ENCODE data around the gene CLRN3. TPM values are rescaled to one million over a fixed set of nuclear protein-coding genes. Genes with fewer than 3 reads are reported as not detected.

Gene CLRN3
- total and polyA plus RNA-seq, 2 donors (not counting 1 experiment from before 2014, with no cell fraction given) = not detected

- H3K27me3 ChIP-seq (replicated peaks in 1 of 4; ENCODE audit: control extremely low read depth in 1 of 4, control insufficient read depth in 3 of 4, insufficient read depth in 4 of 4, low read length in 3 of 4) = peaks cover 0 to 3% (median 0%) of the 10 kb centered on the region in 4 experiments
- Mint-ChIP-seq H3K27ac (no peak overlapping the region), H3K4me3 (no peak overlapping the region), H3K9me3 (ENCODE audit: insufficient read depth) (no peaks in the 10 kb centered on the region), H3K27me3 (no peaks in the 10 kb centered on the region), H3K4me1 (peaks cover 19% of the 10 kb centered on the region)
- DNase-seq (no peak), ATAC-seq (ENCODE audit: low read depth) (no peak)
- H3K27ac ChIP-seq (ENCODE audit: low read length in 2 of 2) = no peak overlapping the region
- H3K9ac ChIP-seq (ENCODE audit: low read length) = no peak overlapping the region
- 84% methylated on average over 4 of the region's 4 CpGs for WGBS (ENCODE audit: insufficient coverage)
- peaks cover 17 to 22% of the 10 kb centered on the region in 2 donors for H3K4me1 ChIP-seq (ENCODE audit: control insufficient read depth in 2 of 2, insufficient read depth in 2 of 2, low read length in 2 of 2)
- no peak overlapping the region for H2AFZ ChIP-seq (ENCODE audit: insufficient read depth, low read depth, low read length, poor library complexity, severe bottlenecking)
- intact Hi-C loops (cut with micrococcal nuclease) = no loop called here
- no peaks in the 10 kb centered on the region for H3K79me2 ChIP-seq (ENCODE audit: control insufficient read depth, insufficient read depth, low read length)
- ChIA-PET POLR2A (no interaction called here), CTCF (no interaction called here)
- H3K4me3 ChIP-seq (ENCODE audit: control extremely low read depth in 1 of 5, extremely low read depth in 1 of 5, insufficient read depth in 1 of 5, low read depth in 2 of 5, low read length in 4 of 5) = no peak overlapping the region
- no peak for TF ChIP-seq CTCF (IDR thresholded peaks at IDR 0.05)
- TF ChIP-seq EZH2 (IDR thresholded peaks at IDR 0.05; ENCODE audit: borderline replicate concordance, insufficient read depth, low read depth, low read length, poor library complexity, severe bottlenecking) = no peak
- no peaks in the 10 kb centered on the region for H3K9me3 ChIP-seq (ENCODE audit: control extremely low read depth in 1 of 3, control insufficient read depth in 2 of 3, insufficient read depth in 1 of 3, low read length in 2 of 3)
- no peaks in the 10 kb centered on the region for H3K36me3 ChIP-seq (replicated peaks in 1 of 2; ENCODE audit: control extremely low read depth in 1 of 2, control insufficient read depth in 1 of 2, extremely low read depth in 1 of 2, insufficient read depth in 2 of 2, low read length in 1 of 2)
- no peak overlapping the region for H3K4me2 ChIP-seq (replicated peaks; ENCODE audit: low read depth, low read length, poor library complexity, severe bottlenecking)
- no peaks in the 10 kb centered on the region for H4K20me1 ChIP-seq (ENCODE audit: control insufficient read depth, insufficient read depth, low read length, poor library complexity, severe bottlenecking)
Measured at GRCh38 chr10:127877116-127877515, 15.6 kb downstream of the CLRN3 start.

GRCh38 chr10:127875916-127876315, 16.8 kb downstream of the CLRN3 start:
- no peak overlapping the region for H3K27ac ChIP-seq (ENCODE audit: low read length in 2 of 2)
- no peak overlapping the region for H3K27ac Mint-ChIP-seq
- no peak overlapping the region for H3K9ac ChIP-seq (ENCODE audit: low read length)
- peaks cover 10 to 12% of the 10 kb centered on the region in 2 donors for H3K4me1 ChIP-seq (ENCODE audit: control insufficient read depth in 2 of 2, insufficient read depth in 2 of 2, low read length in 2 of 2)
- WGBS (ENCODE audit: insufficient coverage) = 100% methylated on average over 1 of the region's 5 CpGs
- intact Hi-C loops (cut with micrococcal nuclease) = no loop called here
- no peak overlapping the region for H3K4me2 ChIP-seq (replicated peaks; ENCODE audit: low read depth, low read length, poor library complexity, severe bottlenecking)
- CTCF ChIA-PET = no interaction called here
- H3K9me3 Mint-ChIP-seq (ENCODE audit: insufficient read depth) = no peaks in the 10 kb centered on the region
- no peaks in the 10 kb centered on the region for H4K20me1 ChIP-seq (ENCODE audit: control insufficient read depth, insufficient read depth, low read length, poor library complexity, severe bottlenecking)
- DNase-seq (no peak), ATAC-seq (ENCODE audit: low read depth) (no peak)
- H3K27me3 Mint-ChIP-seq = peaks cover 10% of the 10 kb centered on the region
- H3K36me3 ChIP-seq (replicated peaks in 1 of 2; ENCODE audit: control extremely low read depth in 1 of 2, control insufficient read depth in 1 of 2, extremely low read depth in 1 of 2, insufficient read depth in 2 of 2, low read length in 1 of 2) = no peaks in the 10 kb centered on the region
- no peak overlapping the region for H3K4me3 ChIP-seq (ENCODE audit: control extremely low read depth in 1 of 5, extremely low read depth in 1 of 5, insufficient read depth in 1 of 5, low read depth in 2 of 5, low read length in 4 of 5)
- H3K4me3 Mint-ChIP-seq = no peak overlapping the region
- H3K9me3 ChIP-seq (ENCODE audit: control extremely low read depth in 1 of 3, control insufficient read depth in 2 of 3, insufficient read depth in 1 of 3, low read length in 2 of 3) = no peaks in the 10 kb centered on the region
- H3K4me1 Mint-ChIP-seq = peaks cover 12% of the 10 kb centered on the region
- no peak overlapping the region for H2AFZ ChIP-seq (ENCODE audit: insufficient read depth, low read depth, low read length, poor library complexity, severe bottlenecking)
- no peak for TF ChIP-seq CTCF (IDR thresholded peaks at IDR 0.05)
- no peak for TF ChIP-seq EZH2 (IDR thresholded peaks at IDR 0.05; ENCODE audit: borderline replicate concordance, insufficient read depth, low read depth, low read length, poor library complexity, severe bottlenecking)
- peaks cover 0 to 8% (median 0%) of the 10 kb centered on the region in 4 experiments for H3K27me3 ChIP-seq (replicated peaks in 1 of 4; ENCODE audit: control extremely low read depth in 1 of 4, control insufficient read depth in 3 of 4, insufficient read depth in 4 of 4, low read length in 3 of 4)
- POLR2A ChIA-PET = no interaction called here
- H3K79me2 ChIP-seq (ENCODE audit: control insufficient read depth, insufficient read depth, low read length) = no peaks in the 10 kb centered on the region

Measured in B cell (primary cell).